CD1c-positive myeloid dendritic cell (primary cell): ENCODE measurements around the gene CAPN11.

Source experiments
- DNase-seq: peaks from one replicate; pipeline ENCODE4 v3.0.0-alpha.2; 2016; ENCODE audit errors: extremely low spot score

Gene CAPN11

DNA sequence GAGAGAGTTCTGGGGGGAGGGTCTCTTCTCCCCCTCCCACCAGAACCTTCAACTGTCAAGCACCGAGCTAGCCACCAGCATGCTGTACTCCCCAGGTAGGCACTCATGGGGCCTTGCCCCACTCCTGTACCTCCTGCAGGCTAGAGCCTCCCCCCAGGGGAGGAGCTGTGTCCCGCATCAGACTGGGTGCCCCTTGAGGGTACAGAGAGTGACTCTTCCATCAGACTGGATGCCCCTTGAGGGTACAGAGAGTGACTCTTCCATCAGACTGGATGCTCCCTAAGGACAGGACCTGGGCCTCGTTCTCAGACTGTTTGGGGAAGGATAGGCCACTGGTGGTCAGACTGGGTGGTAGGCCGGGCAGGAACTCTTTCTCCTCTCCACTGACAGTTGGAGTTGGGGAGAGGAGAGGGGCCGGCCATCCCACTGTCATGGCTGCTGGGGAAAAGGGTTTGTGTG, at the start of gene CAPN11:
CAPN11 (plus strand) TSS at position 51 of the 459 bp plus-strand sequence; CDS start at position 80, 29 bp downstream.
- DNase-seq: no peak

DNA sequence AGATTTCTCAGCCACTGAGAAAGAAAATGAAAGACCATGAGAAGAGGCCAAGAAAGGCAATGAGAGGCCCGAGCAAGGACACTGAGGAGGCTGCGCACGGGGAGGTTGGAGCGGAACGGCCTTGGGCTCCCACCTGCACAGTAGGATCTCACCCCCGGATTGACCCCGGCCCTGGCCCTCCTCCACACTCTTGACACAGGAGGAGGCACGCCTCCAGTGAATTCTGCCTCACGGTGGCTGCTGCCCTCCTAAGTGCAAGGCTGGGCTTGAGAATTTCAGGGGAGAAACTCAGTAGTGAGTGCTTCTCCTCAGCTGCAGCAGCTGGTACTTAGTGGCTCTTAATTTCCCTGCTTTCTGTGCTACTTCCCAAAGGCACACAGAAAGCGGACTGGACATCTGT, 49.4 kb upstream of the CAPN11 start:
- DNase-seq: no peak

DNA sequence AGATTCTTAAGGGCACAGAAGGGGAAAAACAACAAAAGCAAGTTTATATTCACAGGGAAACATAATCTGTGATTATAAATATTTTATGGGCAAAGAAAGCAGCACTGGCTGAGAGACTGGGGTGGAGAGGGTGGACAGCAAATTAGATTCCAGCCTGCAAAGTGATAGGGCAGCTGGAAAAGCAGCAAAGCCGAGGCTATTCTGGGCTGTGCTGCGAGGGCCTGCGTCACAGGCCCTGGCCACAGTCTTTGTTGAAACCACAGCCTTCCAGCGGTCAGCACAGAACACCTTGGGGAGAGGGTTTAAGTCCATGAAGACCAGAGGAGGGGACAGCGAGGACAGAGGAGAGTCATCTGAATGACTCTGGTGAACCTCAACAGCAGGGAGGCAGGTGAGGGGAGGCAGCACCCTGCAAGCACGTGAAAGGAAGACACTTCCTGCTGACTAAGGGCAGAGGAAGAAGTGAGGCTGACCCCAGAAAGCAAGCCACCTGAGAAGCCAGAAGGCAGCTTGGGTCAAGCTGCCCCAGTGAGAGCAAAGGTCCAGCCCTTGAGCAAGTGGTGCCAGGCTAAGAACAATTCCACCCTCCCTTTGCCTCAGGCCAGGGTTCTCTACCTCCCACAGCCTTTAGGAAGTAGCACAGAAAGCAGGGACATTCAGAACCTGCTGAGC, 48.5 kb upstream of the CAPN11 start:
- no peak for DNase-seq

DNA sequence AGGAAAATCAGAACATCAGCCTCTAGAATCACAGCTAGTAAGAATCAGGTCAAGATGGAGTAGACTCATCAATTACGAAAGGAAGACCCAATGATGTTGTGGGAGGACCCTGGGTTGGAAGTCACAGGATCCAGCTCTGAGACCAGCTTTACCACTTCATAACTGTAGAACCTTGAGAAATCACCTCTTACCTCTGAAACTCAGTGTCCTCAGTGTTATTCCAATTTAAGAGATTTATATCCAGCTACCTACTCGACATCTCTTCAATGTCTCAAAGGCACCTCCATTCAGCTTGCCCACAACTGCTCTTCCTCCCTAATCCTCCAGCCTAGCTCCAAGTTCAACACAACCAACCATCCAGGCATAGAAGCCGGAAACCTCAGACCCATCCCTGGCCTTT, 47.7 kb upstream of the CAPN11 start:
- no peak for DNase-seq

DNA sequence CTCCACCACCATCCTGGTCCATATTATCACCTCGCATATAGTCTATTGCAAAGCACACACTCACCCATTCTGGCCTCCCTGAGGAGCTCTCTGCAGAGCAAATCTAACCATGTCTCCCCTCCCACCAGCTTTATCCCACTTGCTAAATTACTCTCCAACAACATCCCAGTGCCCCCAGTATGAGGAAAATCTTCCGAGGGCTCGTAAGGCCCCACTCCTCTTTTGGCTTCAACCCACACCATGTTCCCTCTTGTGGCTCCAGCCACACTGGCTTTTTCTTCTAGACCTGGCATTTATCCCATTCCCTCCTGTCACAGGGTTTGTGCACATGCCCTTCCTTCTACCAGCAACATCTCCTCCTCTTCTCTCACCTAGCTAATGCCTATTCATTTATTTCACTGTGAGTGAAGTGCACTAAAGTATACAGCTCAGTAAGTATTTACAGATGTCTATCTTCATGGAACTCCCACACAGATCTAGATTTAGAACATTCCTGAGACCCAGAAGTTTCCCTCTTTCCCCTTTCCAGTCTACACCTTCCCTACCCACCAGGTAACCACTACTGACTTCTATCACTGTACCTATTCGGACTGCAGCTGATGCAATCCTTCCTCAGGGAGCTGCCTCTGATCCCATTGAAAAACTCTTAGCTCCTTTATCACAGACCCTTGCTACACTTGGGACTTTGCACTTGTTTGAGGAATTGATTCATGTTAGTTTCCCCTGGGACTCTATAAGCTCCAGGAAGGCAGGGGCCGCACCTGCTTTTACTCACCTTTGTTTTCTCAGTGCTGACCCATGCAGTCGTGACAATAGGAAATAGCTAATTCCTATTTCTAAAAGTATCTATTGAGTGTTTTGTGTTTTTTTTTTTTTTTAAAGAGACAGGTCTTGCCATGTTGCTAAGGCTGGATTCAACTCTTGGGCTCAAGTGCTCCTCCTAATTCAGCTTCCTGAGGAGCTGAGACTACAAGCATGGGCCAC, 46.9 kb upstream of the CAPN11 start:
- no peak for DNase-seq

DNA sequence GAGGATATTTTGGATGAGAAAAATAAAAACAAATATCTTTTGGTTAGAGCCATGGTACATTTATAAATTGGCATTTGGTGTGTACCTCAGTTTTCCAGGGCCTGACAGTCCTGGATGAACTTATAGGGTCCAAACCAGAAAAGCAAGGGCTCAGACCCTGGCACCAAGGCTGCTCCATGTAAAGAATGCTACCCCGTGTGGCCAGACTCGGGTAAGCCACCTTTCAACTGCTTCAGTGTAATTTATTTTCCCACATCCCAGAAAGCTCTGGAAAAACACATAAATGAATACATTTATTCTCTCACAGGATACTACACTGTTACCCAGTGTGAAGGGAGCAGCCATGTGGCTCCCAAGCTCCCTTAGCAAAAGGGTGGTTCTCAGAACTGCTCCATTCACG, 45.2 kb upstream of the CAPN11 start:
- no peak for DNase-seq

DNA sequence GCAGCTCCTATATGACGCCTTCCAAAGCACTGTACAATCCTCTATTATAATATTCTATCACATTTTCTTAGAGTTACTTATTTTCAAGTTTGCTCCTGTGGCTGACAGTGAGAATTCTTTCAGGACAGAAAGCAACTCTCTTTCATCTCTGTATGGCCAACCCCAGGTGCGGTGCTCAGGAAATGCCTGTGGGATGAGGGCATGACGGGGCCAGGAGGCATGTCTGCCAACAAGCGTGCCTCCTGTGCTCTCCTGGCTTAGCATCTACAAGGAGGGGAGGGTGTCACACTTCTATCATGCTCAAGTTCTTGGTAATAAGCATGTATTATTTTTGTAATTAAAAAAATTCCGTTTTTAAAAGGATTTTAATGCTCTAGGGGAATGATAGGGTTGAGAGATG, 42.8 kb upstream of the CAPN11 start:
- no peak for DNase-seq

DNA sequence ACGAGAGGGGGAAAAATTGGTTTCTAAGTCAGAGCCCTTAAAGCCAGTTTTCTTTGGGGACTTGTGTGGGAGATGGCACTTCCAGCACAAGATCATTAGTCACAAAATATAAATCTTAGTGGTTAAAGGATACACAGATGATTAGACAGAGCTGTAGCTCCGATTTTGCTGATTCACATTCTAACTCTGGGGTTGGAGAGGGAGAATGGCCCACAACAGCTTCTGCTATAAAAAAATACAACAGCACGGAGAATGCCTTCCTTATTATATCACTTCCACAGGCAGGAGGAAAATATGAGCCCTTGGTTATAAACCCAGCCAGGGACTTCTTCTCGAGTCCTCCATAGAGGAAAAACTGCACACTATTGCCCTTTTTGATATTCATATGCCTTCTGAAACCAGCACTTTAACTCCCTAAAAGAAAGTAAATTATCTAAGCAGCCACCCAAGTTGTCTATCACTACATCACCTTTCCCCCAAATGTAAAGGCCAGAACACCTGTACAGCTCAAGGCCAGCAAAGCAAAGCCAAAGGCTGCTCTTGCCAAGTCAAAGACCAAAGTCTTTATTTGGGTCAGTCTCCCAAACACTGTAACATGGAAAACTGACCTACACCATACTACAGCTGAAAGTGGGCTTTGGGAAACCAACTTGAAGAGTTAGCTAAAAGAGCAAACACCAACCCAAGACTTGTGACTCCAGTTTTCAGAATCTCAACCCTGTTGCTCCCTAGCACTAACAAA, 41.8 kb upstream of the CAPN11 start:
- no peak for DNase-seq

DNA sequence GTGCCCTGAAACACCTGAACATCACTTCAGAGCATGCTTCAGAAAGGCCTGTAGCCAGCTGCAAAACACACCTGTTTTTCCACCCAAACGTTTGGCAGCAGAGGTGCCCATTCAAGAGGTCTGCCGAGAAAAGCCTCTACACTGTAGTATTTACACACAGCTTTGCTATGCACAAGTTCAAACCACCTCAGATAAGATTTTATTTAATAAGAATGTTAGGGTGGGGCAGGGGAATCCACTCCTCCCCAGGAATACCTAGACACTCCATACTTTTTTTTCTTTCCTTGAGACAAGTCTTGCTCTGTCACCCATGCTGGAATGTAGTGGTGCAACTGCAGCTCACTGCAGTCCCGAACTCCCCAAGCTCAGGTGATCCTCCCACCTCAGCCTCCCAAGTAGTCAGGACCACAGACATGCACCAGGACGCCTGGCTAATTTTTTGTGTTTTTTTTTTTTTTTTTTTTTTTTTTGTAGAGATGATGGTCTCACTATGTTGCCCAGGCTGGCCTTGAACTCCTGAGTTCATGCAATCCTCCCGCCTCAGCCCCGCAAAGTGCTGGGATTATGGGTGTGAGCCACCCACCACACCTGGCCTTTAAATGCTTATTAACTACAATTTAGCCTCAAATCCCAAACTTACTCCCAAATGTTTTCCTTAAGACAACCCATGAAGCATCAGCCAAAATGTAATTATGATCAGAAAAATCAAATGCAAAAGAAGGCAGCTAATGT, 41.1 kb upstream of the CAPN11 start:
- DNase-seq: no peak

DNA sequence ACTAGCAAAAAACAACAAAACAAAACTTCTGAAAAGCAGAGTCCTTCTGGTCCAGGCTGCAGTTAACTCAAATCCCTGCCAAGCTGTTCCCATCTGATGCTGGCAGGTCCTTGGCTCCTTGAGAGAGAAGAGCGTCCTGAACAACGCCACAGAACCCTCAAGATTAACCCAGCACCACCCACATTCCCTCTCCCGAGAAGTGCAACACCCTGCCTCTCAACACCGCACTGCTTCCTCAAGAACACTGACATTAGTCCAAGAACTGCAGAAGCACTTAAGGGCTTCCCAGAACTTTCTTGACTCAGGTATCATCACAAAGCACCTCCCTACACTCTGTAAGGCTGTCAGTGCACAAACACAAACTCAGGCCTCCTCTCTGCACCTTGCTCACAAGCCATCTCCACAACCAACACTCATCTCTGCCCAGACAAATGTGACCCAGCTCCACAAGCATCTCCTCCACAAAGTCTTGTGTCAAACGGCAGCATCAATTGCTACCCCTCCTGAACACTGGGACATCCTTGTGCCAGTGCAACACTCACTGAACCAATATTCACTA, 38.8 kb upstream of the CAPN11 start:
- DNase-seq: peak; percentile 37

DNA sequence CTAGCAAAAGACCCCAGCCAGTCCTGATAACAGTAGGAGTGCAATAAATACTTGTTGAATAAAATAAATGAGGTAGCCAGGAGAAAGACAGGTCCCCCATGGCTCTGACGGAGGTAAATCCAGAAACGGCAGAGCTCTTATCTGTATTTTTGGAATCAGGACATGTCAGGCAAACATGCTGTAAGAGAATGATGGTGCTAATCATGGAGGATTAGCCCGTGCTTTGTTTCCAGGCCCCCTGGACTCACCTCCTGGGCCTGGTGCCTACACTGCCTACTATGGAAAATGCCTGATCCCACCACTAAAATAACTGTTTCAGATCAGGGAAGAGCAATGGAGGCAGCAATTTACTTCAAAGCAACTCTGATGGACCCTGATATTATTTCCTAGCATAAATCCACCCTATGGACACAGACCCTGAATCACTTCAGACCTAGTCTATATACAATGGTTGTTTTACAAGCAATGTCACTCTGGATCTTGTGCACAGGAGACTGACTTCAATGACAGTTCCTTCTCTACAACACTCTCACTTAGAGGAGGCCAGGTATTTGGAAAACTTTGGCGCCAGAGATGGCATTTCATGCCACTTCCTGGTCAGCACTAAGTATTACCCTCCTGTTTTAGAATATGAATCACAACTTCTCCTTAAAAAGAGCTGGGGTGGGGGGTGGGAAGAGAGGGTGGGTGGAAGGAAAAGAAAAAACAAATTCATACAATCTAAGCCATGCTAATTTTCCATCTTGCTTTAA, 37.8 kb upstream of the CAPN11 start:
- DNase-seq: peak; percentile 37

DNA sequence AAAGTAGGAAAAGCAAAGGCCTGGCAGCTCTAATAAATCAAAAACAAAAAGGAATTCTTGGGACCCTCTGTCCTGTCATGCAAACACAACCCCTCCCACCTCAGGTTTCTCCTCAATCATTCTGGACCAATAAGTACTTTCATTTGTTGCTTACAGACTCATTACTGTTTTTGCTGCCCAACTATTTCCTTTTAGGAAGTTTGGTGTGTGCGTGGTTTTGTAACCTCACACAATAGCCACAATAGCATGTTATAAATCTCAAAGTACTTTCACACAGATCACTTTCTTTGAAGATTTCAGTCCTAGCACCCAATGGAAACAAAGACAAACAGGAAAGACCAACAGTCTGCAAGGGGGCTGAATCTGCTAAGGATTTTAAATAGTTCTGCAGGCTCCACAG, 35.8 kb upstream of the CAPN11 start:
- peak; percentile 21 for DNase-seq

DNA sequence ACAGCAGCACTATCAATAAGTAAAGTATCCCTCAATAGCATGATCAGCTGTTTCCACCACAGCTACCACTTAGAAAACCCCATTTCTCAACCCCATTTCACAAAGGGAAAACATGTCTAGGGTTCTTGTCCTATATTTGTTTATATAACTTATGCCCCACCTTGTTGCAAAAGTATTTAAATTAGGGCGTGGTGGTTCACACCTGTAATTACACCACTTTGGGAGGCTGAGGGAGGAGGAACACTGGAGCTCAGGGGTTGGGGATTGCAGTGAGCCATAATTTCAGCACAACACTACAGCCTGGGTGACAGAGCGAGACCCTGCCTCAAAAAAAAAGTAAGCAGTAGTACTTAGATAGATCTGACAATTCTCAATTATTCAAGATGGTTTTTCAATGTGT, 35.1 kb upstream of the CAPN11 start:
- no peak for DNase-seq

DNA sequence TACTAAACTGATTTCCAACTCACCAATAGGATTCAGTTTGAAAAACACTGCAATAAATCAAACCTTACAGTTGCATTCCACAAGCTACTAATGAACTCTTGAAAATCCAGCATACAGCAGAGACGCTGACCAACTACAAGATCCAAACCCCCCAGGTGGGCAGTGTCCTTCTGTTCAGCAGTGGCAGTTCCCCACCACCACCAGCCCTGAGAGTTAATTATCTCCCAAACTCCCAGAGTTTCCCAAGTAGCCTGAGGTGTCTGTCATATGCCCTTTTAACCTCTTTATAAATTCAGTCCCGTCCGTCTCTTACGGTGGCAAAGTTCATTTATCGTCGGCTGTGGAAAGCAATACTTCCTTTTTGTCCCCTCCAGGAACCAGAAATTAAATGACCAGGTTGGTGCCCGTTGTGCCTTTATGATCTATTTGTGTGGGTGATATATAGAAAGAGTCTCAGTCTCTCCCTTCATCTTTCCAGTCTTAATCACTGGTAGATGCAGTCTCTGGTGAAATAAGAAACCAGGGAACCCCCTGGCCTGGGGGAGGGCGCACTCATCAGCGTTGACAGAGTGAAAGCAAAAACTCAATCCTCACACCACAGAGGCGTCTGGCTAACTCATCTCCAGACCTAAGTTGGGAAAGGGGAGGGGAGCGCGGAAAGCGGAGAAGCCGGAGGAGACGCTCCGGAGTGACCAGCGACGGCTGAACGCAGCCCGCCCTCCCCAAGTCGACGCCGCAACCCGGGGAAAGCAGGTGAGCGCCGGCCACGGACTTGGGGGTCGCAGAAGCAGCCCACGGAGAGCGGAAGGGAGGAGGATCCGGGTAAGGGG, 32.1 kb upstream of the CAPN11 start:
- DNase-seq: peak; percentile 66

DNA sequence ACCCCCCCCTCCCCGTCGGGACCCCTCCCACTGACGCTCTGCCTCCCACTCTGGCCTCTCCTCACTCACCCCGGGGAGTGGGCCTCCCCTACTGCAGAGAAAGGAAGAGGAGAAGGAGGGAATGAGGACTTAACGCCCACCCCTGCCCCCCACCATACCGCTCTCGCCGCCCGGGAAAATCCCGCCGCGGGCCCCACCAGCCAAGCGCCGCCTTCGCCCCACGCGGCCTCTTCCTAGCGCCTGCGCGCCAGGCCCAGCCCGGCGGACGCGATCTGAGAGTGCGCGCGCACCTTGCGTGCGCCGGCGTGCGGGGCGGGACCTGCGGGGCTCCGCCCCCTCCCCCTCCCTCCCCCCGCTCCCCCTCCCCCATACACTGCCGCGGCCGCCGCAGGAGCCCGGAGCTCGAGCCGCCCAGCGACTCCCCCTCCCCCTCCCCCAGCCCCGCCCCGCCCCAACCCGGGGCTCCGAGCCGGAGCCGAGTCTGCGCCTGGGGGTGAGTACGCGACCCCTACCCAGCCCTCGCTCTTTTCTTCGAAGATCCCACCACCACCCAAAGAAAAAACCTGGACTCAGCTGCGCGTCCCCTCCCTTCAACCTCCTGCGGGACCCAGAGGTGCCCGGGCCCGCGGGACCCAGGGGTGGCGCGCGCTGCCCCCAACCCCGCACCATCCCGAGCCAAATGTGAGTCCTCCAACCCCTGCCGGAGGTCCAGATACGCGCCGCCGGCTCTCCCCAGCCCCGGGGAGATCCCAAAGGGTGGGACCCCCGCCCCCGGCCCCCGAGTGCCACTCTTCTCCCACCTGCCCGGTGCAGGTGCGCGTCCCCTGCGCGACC, 31.2 kb upstream of the CAPN11 start, which contains the start of the genes MRPL14 and TMEM63B:
MRPL14 (minus strand) TSS at position 267 of the 834 bp plus-strand sequence. CDS start 10,841 bp downstream, outside the sequence.
TMEM63B (plus strand) TSS at position 369 of the 834 bp plus-strand sequence. CDS start 7,031 bp downstream, outside the sequence.
- peak; percentile 96 for DNase-seq

DNA sequence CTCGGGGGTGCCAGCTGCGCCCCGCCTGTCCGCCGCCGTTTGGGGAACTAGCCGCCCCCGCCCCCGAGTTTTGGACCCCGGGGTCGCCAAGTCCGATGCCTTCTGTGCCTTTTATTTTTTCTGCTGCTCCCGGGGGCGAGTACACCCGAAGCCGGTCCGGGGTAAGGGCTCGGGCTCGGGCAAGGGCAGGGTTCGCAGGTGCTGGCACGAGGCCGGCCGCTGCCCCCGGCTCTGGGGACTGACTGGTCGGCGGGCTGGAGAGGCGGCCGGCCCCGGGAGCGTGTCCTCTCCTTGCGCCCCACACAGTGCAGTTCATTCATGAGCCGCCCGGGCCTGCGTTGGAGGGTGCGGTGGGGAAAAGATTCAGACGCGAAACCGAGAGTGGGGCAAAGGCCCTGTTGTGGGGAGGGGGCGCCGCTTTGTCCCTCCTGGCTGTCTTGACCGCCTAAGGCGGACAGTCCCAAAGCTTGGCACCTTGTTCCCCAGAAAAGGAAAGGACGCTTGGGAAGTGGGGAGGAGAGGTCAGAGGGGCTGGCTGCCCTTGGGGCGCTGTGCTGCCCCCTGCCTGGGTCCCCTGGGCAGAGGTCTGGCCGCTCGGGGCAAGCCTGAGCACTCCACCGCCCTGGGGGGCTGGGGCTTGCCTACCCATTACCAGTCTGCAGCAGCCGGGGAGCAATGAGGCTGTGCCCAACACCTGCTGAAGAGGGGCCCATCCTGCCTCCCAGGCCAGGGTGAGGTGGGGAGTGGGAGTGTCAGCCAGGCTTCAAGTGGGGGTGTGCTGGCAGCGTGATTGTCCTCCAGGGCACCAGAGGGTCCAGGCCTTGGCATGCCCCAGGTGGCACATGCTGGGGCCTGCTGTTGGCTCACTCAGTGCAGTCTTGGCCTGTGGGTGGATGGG, 30.4 kb upstream of the CAPN11 start:
- DNase-seq: peak; percentile 35

DNA sequence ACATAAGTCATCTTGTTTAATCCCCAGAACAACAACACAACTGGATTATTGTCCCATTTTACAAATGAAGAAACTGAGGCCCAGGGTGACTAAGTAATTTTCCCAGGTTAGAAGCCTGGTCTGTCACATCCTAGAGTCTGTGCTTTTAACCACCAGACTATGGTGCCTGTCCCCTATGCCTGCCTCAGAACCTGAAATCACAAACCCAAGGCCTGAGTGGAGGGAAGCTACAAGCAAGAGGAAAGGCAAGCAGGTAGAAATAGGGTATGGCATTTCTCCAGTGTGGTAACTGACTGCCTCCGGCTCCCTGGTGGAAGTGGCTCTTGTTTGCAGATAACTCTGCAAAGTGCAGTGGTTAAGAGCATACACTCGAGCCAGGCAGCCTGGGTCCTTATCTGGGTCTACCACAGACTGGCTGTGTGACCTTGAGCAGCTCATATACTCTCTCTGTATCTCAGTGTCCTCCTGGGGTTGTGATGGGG, 28.7 kb upstream of the CAPN11 start:
- no peak for DNase-seq
